Activated CD8-positive, alpha-beta T cell treated with anti-CD3 and anti-CD28 coated beads for 36 hours (primary cell): Measurements from ENCODE around the gene FAM240A. TPM values are rescaled to one million over a fixed set of nuclear protein-coding genes. Genes with fewer than 3 reads are reported as not detected.

Source experiments
- ATAC-seq: fragments of 200-7000 bp; cut with Tn5 transposase; one replicate; pipeline ENCODE4 v1.10.0; 2021; ENCODE audit warnings: mild to moderate bottlenecking, moderate library complexity
- CTCF ChIA-PET: fragments of 350-600 bp; sonication (Branson Sonifier 250); formaldehyde crosslinking; loops from one replicate; lab custom pipeline; 2021; ENCODE audit warnings: antibody characterized with exemption; lab: Charles Lee
- POLR2A ChIA-PET: fragments of 350-600 bp; sonication (Branson Sonifier 250); formaldehyde crosslinking; loops from one replicate; lab custom pipeline; 2021; ENCODE audit warnings: antibody characterized with exemption; lab: Charles Lee
- DNase-seq: peaks from one replicate; pipeline ENCODE4 v3.0.0-alpha.2; 2020
- H3K27ac Mint-ChIP-seq: one replicate; pipeline ENCODE4 v1.8.0; 2021; ENCODE audit warnings: mild to moderate bottlenecking, mixed read lengths
- H3K27me3 Mint-ChIP-seq: one replicate; pipeline ENCODE4 v1.8.0; 2021; ENCODE audit warnings: mixed read lengths
- H3K36me3 Mint-ChIP-seq: one replicate; pipeline ENCODE4 v1.8.0; 2021; ENCODE audit warnings: low read depth, mixed read lengths
- H3K4me1 Mint-ChIP-seq: one replicate; pipeline ENCODE4 v1.8.0; 2021; ENCODE audit warnings: low read depth, mixed read lengths
- H3K4me3 Mint-ChIP-seq: one replicate; pipeline ENCODE4 v1.8.0; 2021; ENCODE audit warnings: mild to moderate bottlenecking, moderate library complexity, mixed read lengths
- H3K9me3 Mint-ChIP-seq: one replicate; pipeline ENCODE4 v1.8.0; 2021; ENCODE audit warnings: mixed read lengths
- intact Hi-C: fragments of 100-400 bp; cut with micrococcal nuclease; formaldehyde crosslinking; loops from one replicate; pipeline ENCODE4 v1.10.0; 2022
- total RNA-seq, 2 experiments: library from RNA; stranded (reverse); gene quantifications; one replicate each; pipeline ENCODE4 v1.2.3, GENCODE V29; 2021
- TF ChIP-seq, protein P1 (sequence below): fragments of 200-600 bp; IDR thresholded peaks from one replicate; pipeline ENCODE4 v1.8.0; 2022; ENCODE audit warnings: antibody characterized with exemption, mild to moderate bottlenecking

The FAM240A gene
- total RNA-seq, 2 experiments from 2014 or later, result not detected

DNA sequence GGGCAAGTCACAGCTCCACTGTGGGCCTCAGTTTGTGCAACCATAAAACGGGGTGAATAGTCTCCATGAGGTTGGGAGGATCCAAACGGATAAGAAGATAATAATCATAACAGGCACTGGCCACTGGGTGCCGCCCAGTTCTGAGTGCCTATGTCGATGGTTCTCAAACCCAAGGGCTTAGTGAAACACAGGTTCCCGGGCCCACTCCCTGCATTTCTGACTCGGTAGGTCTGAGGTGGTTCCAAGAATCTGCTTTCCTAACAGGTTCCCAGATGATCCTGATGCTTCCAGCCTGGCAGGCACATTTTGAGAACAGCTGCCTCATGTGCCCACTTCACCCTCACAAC is 60.0 kb downstream of the FAM240A start:
- H3K27ac Mint-ChIP-seq, result no peak overlapping the region
- ATAC-seq (no peak), DNase-seq (no peak)
- H3K4me1 Mint-ChIP-seq, result no peaks in the 10 kb centered on the region
- H3K4me3 Mint-ChIP-seq, result no peak overlapping the region
- H3K9me3 Mint-ChIP-seq, result no peaks in the 10 kb centered on the region
- intact Hi-C loops, result no loop called here
- POLR2A ChIA-PET, result no interaction called here
- TF ChIP-seq, protein P1, sequence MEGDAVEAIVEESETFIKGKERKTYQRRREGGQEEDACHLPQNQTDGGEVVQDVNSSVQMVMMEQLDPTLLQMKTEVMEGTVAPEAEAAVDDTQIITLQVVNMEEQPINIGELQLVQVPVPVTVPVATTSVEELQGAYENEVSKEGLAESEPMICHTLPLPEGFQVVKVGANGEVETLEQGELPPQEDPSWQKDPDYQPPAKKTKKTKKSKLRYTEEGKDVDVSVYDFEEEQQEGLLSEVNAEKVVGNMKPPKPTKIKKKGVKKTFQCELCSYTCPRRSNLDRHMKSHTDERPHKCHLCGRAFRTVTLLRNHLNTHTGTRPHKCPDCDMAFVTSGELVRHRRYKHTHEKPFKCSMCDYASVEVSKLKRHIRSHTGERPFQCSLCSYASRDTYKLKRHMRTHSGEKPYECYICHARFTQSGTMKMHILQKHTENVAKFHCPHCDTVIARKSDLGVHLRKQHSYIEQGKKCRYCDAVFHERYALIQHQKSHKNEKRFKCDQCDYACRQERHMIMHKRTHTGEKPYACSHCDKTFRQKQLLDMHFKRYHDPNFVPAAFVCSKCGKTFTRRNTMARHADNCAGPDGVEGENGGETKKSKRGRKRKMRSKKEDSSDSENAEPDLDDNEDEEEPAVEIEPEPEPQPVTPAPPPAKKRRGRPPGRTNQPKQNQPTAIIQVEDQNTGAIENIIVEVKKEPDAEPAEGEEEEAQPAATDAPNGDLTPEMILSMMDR, result no peak
- no peaks in the 10 kb centered on the region for H3K27me3 Mint-ChIP-seq
- CTCF ChIA-PET, result no interaction called here
- H3K36me3 Mint-ChIP-seq, result no peaks in the 10 kb centered on the region

DNA sequence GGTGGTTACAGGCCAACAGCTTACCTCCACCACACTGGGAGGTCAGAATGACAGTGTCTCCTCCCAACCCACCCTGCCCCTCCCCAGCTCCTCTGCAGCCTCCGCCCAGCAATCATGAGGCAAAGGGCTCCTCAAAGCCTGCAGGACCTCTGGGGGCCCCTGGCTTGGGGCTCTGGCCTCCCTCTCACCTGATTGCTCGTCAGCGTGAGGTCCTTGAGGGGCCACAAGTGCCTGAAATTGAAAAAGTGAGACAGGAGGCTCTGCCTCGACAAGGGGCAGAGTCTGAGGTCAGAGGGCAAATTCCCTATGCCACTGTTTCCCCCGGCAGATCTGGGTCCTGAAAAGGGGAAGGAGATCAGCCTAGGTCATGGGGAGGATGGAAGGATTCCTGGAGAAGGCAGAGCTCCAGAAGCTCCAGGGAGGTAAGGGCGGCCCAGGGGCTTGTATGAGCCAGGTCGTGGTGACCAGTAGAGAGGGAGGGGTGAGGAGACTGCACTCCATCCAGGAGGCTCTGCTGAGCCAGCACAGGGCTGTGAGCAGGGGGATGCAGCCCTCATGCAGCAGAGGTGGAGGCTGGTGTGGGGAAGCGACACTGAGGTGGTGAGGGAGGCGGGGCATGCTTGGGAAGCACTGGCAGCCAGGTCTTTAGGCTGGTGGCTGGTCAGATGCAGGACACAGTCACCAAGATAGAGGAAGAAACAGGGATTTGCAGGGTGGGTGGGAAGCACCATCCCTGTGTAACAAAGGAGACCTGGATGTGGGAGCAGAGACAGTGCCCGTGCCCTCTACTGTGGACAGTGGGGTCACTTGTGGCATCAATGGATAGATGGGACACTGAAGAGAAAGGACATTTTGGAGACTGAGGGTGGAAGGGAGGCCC is 61.1 kb downstream of the FAM240A start:
- ChIA-PET POLR2A (interaction anchor here (0.5 kb wide), 1 partner anchor 23 kb away, joined by 3 read pairs; no protein-coding TSS in a partner anchor), CTCF (interaction anchor here (0.8 kb wide), 1 partner anchor 185 kb away, joined by 3 read pairs; no protein-coding TSS in a partner anchor)
- DNase-seq (no peak), ATAC-seq (no peak)
- no peaks in the 10 kb centered on the region for H3K36me3 Mint-ChIP-seq
- no peaks in the 10 kb centered on the region for H3K4me1 Mint-ChIP-seq
- H3K27me3 Mint-ChIP-seq, result no peaks in the 10 kb centered on the region
- H3K27ac Mint-ChIP-seq, result no peak overlapping the region
- no peaks in the 10 kb centered on the region for H3K9me3 Mint-ChIP-seq
- H3K4me3 Mint-ChIP-seq, result no peak overlapping the region
- TF ChIP-seq, protein P1, result no peak
- intact Hi-C loops, result no loop called here

DNA sequence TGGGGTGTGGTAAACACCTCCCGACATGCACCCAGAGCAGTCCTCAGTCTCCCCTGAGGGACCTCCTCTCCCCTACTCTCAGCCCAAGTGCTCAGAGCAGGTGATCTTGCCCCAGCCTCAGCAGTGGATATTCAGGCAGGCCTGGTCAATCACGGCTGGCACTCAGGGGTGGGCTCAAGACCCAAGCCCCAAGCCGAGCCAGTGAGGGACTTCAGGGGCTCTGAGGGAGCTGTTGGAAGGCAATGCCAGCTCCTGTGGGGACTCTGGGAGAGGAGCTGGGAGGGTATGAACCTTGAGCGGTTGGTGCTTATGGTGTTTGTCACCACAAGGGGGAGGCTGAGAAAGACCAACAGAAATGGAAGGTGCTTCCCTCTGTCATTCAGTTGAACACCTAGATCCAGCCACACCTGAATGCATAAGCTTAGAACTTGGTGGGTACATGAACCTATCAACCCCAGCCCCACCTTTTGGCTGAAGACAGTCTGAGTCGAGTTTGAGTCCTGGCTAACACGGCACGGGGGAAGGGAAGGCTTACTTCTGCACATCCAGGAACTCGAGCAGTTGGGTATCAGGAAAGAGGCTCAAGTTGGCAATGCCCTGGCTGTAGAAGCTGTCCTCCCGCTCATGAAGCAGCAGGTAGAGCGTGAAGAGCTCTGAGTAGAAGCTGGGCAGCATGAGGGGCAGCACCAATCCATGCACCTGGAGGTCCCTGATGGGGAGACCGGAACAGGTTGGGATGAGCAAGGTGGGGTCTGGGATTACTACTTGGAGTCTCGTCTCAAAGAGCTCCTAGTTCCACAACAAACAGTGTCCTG is 61.9 kb downstream of the FAM240A start:
- intact Hi-C loops, result no loop called here
- TF ChIP-seq, protein P1, result no peak
- H3K36me3 Mint-ChIP-seq, result no peaks in the 10 kb centered on the region
- no peak for ATAC-seq
- no peaks in the 10 kb centered on the region for H3K4me1 Mint-ChIP-seq
- DNase-seq, result no peak
- H3K27me3 Mint-ChIP-seq, result no peaks in the 10 kb centered on the region
- no peak overlapping the region for H3K27ac Mint-ChIP-seq
- CTCF ChIA-PET, result interaction anchor here (0.8 kb wide), 1 partner anchor 186 kb away, joined by 3 read pairs; no protein-coding TSS in a partner anchor
- POLR2A ChIA-PET, result no interaction called here
- no peak overlapping the region for H3K4me3 Mint-ChIP-seq
- no peaks in the 10 kb centered on the region for H3K9me3 Mint-ChIP-seq

DNA sequence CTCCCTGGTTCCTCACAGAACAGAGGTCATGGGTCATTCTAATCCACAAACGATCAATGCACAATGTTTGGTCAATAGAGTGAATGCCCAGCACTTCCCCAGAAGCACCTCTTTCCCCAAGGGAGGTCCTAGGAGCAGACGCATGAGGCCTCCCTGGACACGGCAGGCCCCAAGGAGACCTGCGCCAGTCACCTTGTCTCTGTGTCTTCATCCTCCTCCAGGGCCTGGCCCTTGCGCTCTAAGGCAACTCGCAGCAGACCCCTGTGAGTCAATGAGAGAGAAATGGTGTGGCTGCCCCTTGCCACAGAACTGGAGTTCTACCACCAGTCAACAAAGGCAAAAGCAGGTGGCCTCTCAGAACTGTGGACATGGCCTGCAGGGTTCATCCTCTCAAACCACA is 63.1 kb downstream of the FAM240A start:
- no peak for ATAC-seq
- no peak overlapping the region for H3K4me3 Mint-ChIP-seq
- no peaks in the 10 kb centered on the region for H3K9me3 Mint-ChIP-seq
- H3K4me1 Mint-ChIP-seq, result no peaks in the 10 kb centered on the region
- TF ChIP-seq, protein P1, result no peak
- no peak for DNase-seq
- no peaks in the 10 kb centered on the region for H3K27me3 Mint-ChIP-seq
- POLR2A ChIA-PET, result no interaction called here
- CTCF ChIA-PET, result no interaction called here
- H3K36me3 Mint-ChIP-seq, result no peaks in the 10 kb centered on the region
- no peak overlapping the region for H3K27ac Mint-ChIP-seq
- intact Hi-C loops, result no loop called here

Other genes with a start within 250 kb of the FAM240A start
- gene CCR5, start 241.6 kb upstream of the FAM240A start, total RNA-seq, result 1 to 10 TPM; 1.7 to 2.2 TPM
- gene CCRL2, start 205.3 kb upstream of the FAM240A start, total RNA-seq, result 1 to 10 TPM; 2.8 TPM
- gene LTF, start 147.6 kb upstream of the FAM240A start, total RNA-seq, result not detected
- not detected for gene RTP3, start 114.5 kb upstream of the FAM240A start, total RNA-seq
- not detected for gene LRRC2, start 46.2 kb upstream of the FAM240A start, total RNA-seq
- gene ALS2CL, start 81.2 kb downstream of the FAM240A start, total RNA-seq, result 1 to 10 TPM; 1.7 to 2.0 TPM
- under 1 TPM; 0.81 to 0.90 TPM for gene TMIE, start 88.9 kb downstream of the FAM240A start, total RNA-seq
- gene PRSS50, start 105.3 kb downstream of the FAM240A start, total RNA-seq, result not detected